GM19099 (cell line): ENCODE measurements around the gene AMBRA1.

Source experiments
- POLR2A ChIP-seq: IDR thresholded peaks from 3 replicates; pipeline ENCODE4 v1.6.1; 2011; ENCODE audit warnings: low read depth; ENCODE audit not compliant: insufficient read length; ENCODE audit errors: extremely low read depth

The AMBRA1 gene

GRCh38 chr11:46560300-46560991 lies 33.4 kb downstream of the AMBRA1 start:
- no peak for TF ChIP-seq POLR2A

- TF ChIP-seq POLR2A: no peak
Observed at GRCh38 chr11:46559815-46560214, 34.0 kb downstream of the AMBRA1 start.

GRCh38 chr11:46557684-46558151 lies 36.1 kb downstream of the AMBRA1 start:
- no peak for TF ChIP-seq POLR2A

- TF ChIP-seq POLR2A: no peak
Observed at GRCh38 chr11:46555267-46556054, 38.4 kb downstream of the AMBRA1 start.

GRCh38 chr11:46554213-46555147 lies 39.3 kb downstream of the AMBRA1 start:
- TF ChIP-seq POLR2A: no peak

GRCh38 chr11:46553814-46554212 lies 40.0 kb downstream of the AMBRA1 start:
- TF ChIP-seq POLR2A: no peak

- TF ChIP-seq POLR2A: no peak
Observed at GRCh38 chr11:46551261-46551660, 42.6 kb downstream of the AMBRA1 start.

GRCh38 chr11:46547579-46547978 lies 46.2 kb downstream of the AMBRA1 start:
- TF ChIP-seq POLR2A: no peak

- TF ChIP-seq POLR2A: no peak
Observed at GRCh38 chr11:46543564-46543963, 50.3 kb downstream of the AMBRA1 start.

GRCh38 chr11:46541593-46542371 lies 52.0 kb downstream of the AMBRA1 start:
- TF ChIP-seq POLR2A: no peak

- no peak for TF ChIP-seq POLR2A
Observed at GRCh38 chr11:46540807-46541206, 53.0 kb downstream of the AMBRA1 start.

GRCh38 chr11:46537537-46538295 lies 56.1 kb downstream of the AMBRA1 start:
- no peak for TF ChIP-seq POLR2A

- TF ChIP-seq POLR2A: no peak
Observed at GRCh38 chr11:46537121-46537520, 56.7 kb downstream of the AMBRA1 start.

GRCh38 chr11:46535688-46536087 lies 58.1 kb downstream of the AMBRA1 start:
- no peak for TF ChIP-seq POLR2A
